Prostate gland (tissue), 2 donors: ENCODE results near the gene PDZD11.

Experiments used
- CTCF ChIP-seq, 4 experiments: fragments of 200-600 bp in 2 of 4; fragments of 450-650 bp in 2 of 4; sonication (generic) in 2 of 4; IDR thresholded peaks; 1 replicate in 3 of 4; 2 replicates in 1 of 4; pipeline ENCODE4 v1.5.1; 2016 to 2019; ENCODE audit warnings: antibody characterized with exemption in 4 of 4, mild to moderate bottlenecking in 2 of 4, moderate library complexity in 2 of 4
- POLR2A ChIP-seq: fragments of 450-650 bp; IDR thresholded peaks from one replicate; pipeline ENCODE4 v1.6.1; 2016; ENCODE audit warnings: antibody characterized with exemption, mild to moderate bottlenecking
- POLR2AphosphoS5 ChIP-seq: sonication (generic); formaldehyde crosslinking; IDR thresholded peaks from one replicate; pipeline ENCODE4 v1.6.1; 2017; ENCODE audit warnings: antibody characterized with exemption

- TF ChIP-seq CTCF (IDR thresholded peaks at IDR 0.05), result no peak
- TF ChIP-seq POLR2A, result no peak
- no peak for TF ChIP-seq POLR2AphosphoS5
Measured at GRCh38 chrX:70254909-70255308, 34.8 kb downstream of the PDZD11 start.
